GF-D8 (cell line): ENCODE results near the gene TUBGCP3.

Source experiments
- DNase-seq: peaks from one replicate; lab custom pipeline; 2025; lab: John Stamatoyannopoulos, UW

The TUBGCP3 gene

DNA sequence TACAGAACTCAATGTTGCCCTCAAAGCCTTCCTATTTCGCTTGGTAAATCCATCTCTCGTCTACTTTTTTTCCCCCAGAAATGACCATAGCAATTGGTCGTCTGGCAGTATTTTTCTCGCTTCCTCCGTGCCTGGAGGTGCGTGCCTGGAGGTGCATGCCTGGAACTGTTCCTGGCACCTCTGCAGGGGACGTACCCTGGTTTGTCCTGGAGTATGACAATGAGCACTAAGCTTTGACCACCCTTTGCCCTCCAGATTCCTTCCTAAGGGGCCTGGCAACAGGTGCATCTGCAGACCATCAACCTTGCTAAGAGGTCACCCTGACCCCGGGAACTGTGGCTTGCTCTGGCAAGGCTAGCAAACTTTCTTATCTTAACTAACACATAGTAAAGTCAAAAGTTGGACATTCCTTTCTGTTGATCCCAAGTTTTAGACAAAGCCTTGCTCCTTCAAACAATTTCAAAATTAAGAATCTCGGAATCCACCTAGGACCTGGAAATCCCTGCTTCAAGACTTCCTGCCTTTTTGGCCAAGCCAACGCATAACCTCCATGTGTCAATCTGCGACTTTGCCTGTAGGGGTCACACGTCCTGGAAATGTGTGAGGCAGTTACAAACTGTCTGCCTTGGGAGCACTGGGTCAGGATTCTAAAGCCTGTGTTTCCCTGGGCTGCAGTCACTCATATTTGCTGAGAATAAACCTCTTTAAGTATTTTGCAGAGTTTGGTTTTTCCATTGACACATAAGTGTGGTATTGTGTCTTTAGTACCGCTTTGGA is 28.8 kb upstream of the TUBGCP3 start:
- peak; percentile 4 for DNase-seq

DNA sequence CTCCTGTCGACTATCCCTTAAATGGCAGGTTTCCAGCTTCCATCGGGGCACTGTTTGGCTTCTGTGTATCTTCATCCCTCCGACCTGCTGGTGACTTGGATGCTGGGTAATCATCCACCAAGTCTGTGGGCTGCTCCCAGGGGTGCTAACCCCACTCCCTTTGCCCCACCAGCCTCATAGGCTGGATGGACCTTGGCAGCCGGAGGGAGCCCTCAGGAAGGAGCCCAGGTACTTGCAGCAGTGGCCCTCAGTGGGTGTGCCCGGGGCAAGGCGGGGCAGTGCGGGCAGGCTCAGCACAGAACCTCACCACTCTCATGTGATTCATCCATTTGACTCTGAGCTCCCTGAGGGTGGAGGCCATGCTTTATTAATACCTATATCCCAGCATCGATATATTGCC is 27.4 kb upstream of the TUBGCP3 start:
- no peak for DNase-seq

- DNase-seq = no peak
Measured at GRCh38 chr13:112614835-112615234, 26.9 kb upstream of the TUBGCP3 start.

DNA sequence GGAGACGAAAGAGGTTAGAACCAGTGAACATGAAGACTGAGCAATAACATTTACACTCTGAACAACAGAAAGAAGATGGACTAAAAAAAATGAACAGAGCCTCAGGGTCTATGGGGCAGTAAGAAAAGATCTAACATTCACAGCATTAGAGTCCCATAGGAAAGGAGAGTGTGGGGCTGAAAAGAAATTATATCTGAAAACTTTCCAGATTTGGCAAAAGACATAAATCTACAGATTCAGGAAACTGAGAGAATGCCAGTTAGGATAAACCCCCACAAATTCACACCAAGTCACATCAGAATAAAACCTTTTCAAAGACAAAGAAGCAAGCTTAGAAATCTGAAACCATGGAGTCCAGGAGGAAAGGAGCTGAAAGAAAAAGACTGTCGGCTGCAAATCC is 20.3 kb upstream of the TUBGCP3 start:
- DNase-seq = no peak

DNA sequence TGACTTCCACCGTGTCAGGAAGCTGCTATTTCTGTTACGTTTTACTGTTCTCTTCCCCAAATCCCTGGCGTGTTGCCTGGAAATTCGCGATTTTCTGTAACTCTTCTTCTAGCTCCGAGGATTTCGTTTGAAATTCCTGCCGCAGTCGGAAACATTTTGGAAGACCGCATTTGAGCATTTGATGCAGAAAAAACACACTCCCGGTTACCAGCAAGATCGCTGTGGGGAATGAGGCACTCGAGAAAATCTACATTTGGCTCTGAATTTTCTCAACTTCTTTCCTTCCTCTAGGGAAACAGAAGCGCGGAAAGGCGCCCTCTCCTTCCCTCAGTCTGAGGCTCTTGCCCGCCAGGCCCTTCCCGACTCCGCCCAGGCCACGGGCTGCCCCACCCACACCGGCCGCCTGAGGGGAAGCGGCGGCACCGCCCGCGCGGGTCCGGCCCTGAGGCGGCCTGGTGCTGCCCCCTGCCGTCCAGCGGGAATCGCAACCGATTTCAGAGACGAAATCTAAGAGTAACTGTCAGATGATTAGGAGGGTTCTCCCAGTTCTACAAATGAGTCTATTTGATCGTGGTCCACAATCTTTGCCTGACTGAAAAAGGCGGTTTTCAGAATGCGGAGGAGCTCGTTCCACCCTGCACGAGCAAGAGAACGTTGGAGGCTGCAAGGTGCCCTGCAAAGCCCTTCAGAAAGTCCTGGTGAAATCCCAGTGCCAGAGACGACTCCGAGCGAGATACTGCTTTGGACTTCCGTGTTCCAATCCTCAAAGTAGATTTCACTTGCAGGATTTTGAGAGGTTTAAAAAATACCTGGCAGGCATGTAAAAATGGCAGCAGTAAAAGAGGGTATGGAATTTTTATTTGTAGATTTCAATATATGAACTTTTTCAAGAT is 18.4 kb upstream of the TUBGCP3 start:
- DNase-seq = peak; percentile 85

- DNase-seq = no peak
Measured at GRCh38 chr13:112605531-112605990, 17.6 kb upstream of the TUBGCP3 start.

DNA sequence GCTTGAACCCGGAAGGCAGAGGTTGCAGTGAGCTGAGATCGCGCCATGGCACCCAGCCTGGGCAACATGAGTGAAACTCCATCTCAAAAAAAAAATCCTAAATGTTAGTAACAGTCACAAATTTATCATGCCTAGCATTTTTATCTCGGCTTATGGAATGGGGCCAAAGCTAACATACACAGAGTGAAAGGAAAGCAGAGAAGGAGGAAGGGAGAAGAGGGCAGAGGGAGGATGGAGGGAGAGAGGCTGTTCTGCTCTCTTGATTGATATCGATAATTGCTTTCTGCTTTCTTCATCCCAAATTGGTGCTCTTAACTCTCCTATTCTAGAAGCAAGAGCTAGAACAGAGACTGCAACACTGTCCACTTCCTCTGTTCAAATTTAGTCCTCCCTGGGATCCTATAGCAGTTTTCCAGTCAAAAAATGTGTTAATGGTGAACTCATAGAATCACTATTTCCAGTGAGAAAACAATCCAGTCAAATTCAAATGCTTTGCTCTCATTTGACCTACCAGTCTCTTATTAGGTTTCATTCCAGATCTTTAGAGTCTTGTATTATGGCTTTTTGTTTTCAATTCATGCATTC is 15.8 kb upstream of the TUBGCP3 start:
- DNase-seq = no peak

GRCh38 chr13:112602189-112602588 is 14.2 kb upstream of the TUBGCP3 start:
- DNase-seq = no peak

DNA sequence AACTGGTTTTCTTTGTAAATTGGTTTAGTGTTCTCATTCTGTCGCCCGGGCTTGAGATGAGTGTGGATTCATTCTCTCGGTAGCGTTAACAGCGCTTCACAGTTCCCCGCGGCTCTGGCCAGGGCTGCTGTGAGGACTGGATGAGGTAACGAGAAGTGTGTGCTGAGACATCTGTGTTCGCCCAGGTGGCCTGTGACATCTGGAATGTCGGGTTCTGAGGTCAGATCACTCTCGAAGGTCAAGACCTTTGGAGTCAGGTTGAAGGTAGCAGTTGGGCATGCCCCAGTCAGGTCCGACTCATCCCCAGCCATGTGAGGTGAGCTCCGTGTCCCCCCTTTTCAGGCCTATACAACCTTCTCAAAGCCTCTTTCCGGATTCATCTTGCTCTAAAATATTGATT is 13.4 kb upstream of the TUBGCP3 start:
- DNase-seq = no peak

- no peak for DNase-seq
Measured at GRCh38 chr13:112596235-112596634, 8.3 kb upstream of the TUBGCP3 start.

DNA sequence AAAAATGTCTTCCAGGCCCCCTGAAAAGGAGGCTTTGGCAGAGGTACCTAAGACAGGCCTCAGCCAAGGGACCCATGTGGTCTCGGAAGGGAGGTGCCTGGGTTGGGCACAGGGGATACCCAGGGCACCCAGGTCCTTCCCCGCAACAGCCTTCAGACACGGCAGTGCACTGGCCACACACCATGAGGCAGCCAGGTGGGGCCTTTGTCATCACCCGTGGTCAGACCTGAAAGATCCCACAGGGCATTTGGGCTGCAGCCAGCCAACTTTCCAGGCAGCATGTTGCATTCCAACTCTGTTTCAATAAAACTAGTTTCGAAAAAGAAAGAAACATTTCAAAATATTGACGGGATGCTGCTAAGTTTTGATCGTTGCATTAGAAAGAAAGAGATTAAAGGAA is 4.7 kb upstream of the TUBGCP3 start:
- DNase-seq = no peak

DNA sequence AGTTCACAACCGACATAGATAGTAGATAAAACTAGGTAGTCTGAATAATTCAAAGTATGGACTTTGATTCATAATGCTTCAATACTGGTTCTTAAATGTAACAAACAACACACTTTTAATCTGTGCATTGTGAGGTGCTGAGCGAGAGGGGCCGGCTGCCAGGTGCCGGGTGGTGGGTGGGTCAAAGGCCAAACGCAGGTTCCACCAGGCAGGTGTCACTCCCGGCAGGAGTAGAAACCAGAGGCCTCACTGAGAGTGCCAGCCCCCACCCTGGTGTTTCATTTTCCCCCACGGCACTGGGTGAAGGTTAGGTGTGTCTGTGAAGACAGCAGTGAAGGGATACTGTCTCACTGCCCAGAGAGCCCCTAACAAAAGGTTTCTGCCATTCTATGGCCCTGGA is 4.2 kb upstream of the TUBGCP3 start:
- DNase-seq = no peak

- DNase-seq = no peak
Measured at GRCh38 chr13:112588490-112589297, 741 bp upstream of the TUBGCP3 start.

- DNase-seq = peak; percentile 62
Measured at GRCh38 chr13:112587212-112587763, 665 bp downstream of the TUBGCP3 start.

GRCh38 chr13:112586334-112586960 is 1.5 kb downstream of the TUBGCP3 start:
- no peak for DNase-seq

GRCh38 chr13:112583592-112584277 is 4.2 kb downstream of the TUBGCP3 start:
- peak; percentile 95 for DNase-seq

DNA sequence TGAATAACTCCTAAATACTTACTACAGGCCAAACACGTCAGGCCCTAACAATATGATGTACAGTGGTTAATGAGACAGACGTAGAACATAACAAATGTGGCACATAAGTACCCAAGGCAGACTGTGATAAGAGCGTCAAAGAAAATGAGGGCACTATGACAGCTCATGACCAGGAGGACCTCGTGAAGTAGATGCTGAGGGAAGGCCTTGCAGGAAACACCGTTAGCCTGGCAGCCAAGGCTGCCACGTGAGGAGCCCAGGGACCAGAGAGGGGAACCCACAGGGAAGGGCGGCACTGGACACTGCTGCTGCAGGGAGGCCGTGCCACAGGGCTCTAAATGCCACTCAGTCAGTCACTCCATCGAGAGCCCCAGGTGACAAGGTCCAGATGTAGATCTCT is 5.7 kb downstream of the TUBGCP3 start:
- DNase-seq = peak; percentile 25

- no peak for DNase-seq
Measured at GRCh38 chr13:112580912-112581311, 7.0 kb downstream of the TUBGCP3 start.

DNA sequence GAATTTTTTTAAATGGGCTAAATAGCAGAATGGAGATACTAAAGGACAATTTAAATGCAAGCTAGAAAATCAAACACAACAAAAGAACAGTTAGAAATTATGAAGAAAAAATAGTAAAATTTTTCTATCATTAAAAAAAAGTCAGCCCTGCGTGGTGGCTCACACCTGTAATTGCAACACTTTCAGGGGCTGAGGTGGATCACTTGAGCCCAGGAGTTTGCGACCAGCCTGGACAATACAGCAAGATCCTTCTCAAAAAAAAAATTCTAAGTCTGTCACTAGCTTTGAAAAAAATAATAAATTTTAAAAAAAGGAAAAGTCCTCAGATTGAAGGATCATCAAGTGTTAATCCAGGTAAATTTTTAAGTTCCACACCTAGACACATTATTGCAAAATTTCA is 7.7 kb downstream of the TUBGCP3 start:
- no peak for DNase-seq

DNA sequence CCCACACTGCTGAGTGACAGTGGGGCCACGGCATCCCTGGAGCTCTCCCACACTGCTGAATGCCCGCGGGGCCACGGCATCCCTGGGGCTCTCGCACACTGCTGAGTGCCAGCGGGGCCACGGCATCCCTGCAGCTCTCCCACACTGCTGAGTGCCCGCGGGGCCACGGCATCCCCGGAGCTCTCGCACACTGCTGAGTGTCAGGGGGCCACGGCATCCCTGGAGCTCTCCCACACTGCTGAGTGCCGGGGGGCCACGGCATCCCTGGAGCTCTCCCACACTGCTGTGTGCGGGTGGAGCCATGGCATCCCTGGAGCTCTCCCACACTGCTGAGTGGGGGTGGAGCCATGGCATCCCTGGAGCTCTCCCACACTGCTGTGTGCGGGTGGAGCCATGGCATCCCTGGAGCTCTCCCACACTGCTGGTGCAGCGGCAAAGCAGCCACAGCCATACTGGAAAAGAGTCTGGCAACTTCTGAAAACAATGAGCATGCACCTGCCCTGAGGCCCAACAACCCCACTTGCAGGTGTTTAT is 8.6 kb downstream of the TUBGCP3 start:
- no peak for DNase-seq
